ENCODE data around the gene C16orf89. TPM values are rescaled to one million over a fixed set of nuclear protein-coding genes. Genes with fewer than 3 reads are reported as not detected.

The C16orf89 gene
- polyA plus RNA-seq, 1 donor (not counting 4 experiments of a cell fraction or from before 2014, with no cell fraction given): not detected

GRCh38 chr16:5071341-5071680 is 5.6 kb upstream of the C16orf89 start:
- Histone ChIP-seq H3K79me2 (ENCODE audit: control insufficient read depth, insufficient read depth, low read length) (peaks cover 12% of the 10 kb centered on the region), H3K27ac (ENCODE audit: control insufficient read depth, insufficient read depth, low read length) (peak overlapping the region; percentile 50), H3K9me3 (ENCODE audit: control insufficient read depth, low read depth, low read length) (no peaks in the 10 kb centered on the region), H2AFZ (ENCODE audit: control insufficient read depth, low read length) (peak overlapping the region; percentile 28), H3K4me1 (ENCODE audit: control insufficient read depth, extremely low read depth, insufficient read depth, low read length) (peaks cover 11% of the 10 kb centered on the region), H3K9me1 (ENCODE audit: control insufficient read depth, extremely low read depth, insufficient read depth, low read length) (no peaks in the 10 kb centered on the region), H3K9ac (ENCODE audit: control insufficient read depth, extremely low read depth, insufficient read depth, low read length) (peak overlapping the region; percentile 78), H3K36me3 (ENCODE audit: control insufficient read depth in 2 of 2, extremely low read depth in 1 of 2, insufficient read depth in 2 of 2, low read length in 2 of 2) (peaks cover 10 to 18% of the 10 kb centered on the region in 2 experiments), H3K4me3 (ENCODE audit: control insufficient read depth in 2 of 3, extremely low read depth in 1 of 3, insufficient read depth in 2 of 3, low read depth in 1 of 3, low read length in 3 of 3) (peak overlapping the region; percentile 12 to 77 (median 76)), H4K20me1 (ENCODE audit: control insufficient read depth, extremely low read depth, insufficient read depth, low read length) (no peaks in the 10 kb centered on the region), H3K4me2 (ENCODE audit: control insufficient read depth, extremely low read depth, insufficient read depth, low read depth, low read length) (peak overlapping the region; percentile 88), H3K27me3 (ENCODE audit: control insufficient read depth, extremely low read depth, insufficient read depth, low read length) (no peaks in the 10 kb centered on the region)
- DNase-seq (ENCODE audit: low read depth, low spot score) (no peak), FAIRE-seq (no peak)
- dilution Hi-C loops (cut with MboI; ENCODE audit: extremely low pct_ligation_motif_present, low sequenced_read_pairs): no loop called here
- TF ChIP-seq EZH2 (IDR thresholded peaks at IDR 0.05; ENCODE audit: low read length) (no peak), CTCF (optimal IDR thresholded peaks at IDR 0.05 in 1 of 3, IDR thresholded peaks at IDR 0.05 in 1 of 3, conservative IDR thresholded peaks at IDR 0.05 in 1 of 3; ENCODE audit: extremely low read depth in 1 of 3, insufficient read depth in 2 of 3, low read length in 3 of 3) (no peak)

GRCh38 chr16:5070431-5071186 is 4.9 kb upstream of the C16orf89 start:
- dilution Hi-C loops (cut with MboI; ENCODE audit: extremely low pct_ligation_motif_present, low sequenced_read_pairs): no loop called here
- no peaks in the 10 kb centered on the region for H4K20me1 ChIP-seq (ENCODE audit: control insufficient read depth, extremely low read depth, insufficient read depth, low read length)
- peaks cover 12% of the 10 kb centered on the region for H3K79me2 ChIP-seq (ENCODE audit: control insufficient read depth, insufficient read depth, low read length)
- peak overlapping the region; percentile 28 for H2AFZ ChIP-seq (ENCODE audit: control insufficient read depth, low read length)
- H3K9me1 ChIP-seq (ENCODE audit: control insufficient read depth, extremely low read depth, insufficient read depth, low read length): no peaks in the 10 kb centered on the region
- no peak overlapping the region for H3K9ac ChIP-seq (ENCODE audit: control insufficient read depth, extremely low read depth, insufficient read depth, low read length)
- H3K4me1 ChIP-seq (ENCODE audit: control insufficient read depth, extremely low read depth, insufficient read depth, low read length): peaks cover 11% of the 10 kb centered on the region
- no peaks in the 10 kb centered on the region for H3K9me3 ChIP-seq (ENCODE audit: control insufficient read depth, low read depth, low read length)
- H3K27me3 ChIP-seq (ENCODE audit: control insufficient read depth, extremely low read depth, insufficient read depth, low read length): no peaks in the 10 kb centered on the region
- peaks cover 3 to 11% of the 10 kb centered on the region in 2 experiments for H3K36me3 ChIP-seq (ENCODE audit: control insufficient read depth in 2 of 2, extremely low read depth in 1 of 2, insufficient read depth in 2 of 2, low read length in 2 of 2)
- no peak for FAIRE-seq
- no peak overlapping the region for H3K4me2 ChIP-seq (ENCODE audit: control insufficient read depth, extremely low read depth, insufficient read depth, low read depth, low read length)
- no peak for TF ChIP-seq CTCF (optimal IDR thresholded peaks at IDR 0.05 in 1 of 3, IDR thresholded peaks at IDR 0.05 in 1 of 3, conservative IDR thresholded peaks at IDR 0.05 in 1 of 3; ENCODE audit: extremely low read depth in 1 of 3, insufficient read depth in 2 of 3, low read length in 3 of 3)
- TF ChIP-seq EZH2 (IDR thresholded peaks at IDR 0.05; ENCODE audit: low read length): no peak
- no peak overlapping the region for H3K4me3 ChIP-seq (ENCODE audit: control insufficient read depth in 2 of 3, extremely low read depth in 1 of 3, insufficient read depth in 2 of 3, low read depth in 1 of 3, low read length in 3 of 3)
- H3K27ac ChIP-seq (ENCODE audit: control insufficient read depth, insufficient read depth, low read length): no peak overlapping the region
- DNase-seq (ENCODE audit: low read depth, low spot score): no peak
